ENCODE measurements around the gene USF1.

- TF ChIP-seq CTCF (optimal IDR thresholded peaks at IDR 0.05 in 1 of 3, IDR thresholded peaks at IDR 0.05 in 1 of 3, conservative IDR thresholded peaks at IDR 0.05 in 1 of 3; ENCODE audit: extremely low read depth in 1 of 3, insufficient read depth in 2 of 3, low read length in 3 of 3), result no peak
- TF ChIP-seq EZH2 (IDR thresholded peaks at IDR 0.05; ENCODE audit: low read length), result no peak
Observed at GRCh38 chr1:161069731-161070270, 24.0 kb upstream of the USF1 start, which contains the start of gene ARHGAP30.

Data from keratinocyte (primary cell).